Mesendoderm (in vitro differentiated cells): Measurements from ENCODE around the gene ZNF598.

Experiments used
- DNase-seq: peaks from one replicate; pipeline ENCODE4 v3.0.0; 2013
- H2AK5ac ChIP-seq: 2 replicates; pipeline ENCODE4 v1.6.1; 2013; ENCODE audit warnings: low read length, inconsistent platforms
- H2BK120ac ChIP-seq: 2 replicates; pipeline ENCODE4 v1.6.1; 2013; ENCODE audit warnings: low read depth, mild to moderate bottlenecking, low read length, moderate library complexity, mixed read lengths
- H2BK15ac ChIP-seq: replicated peaks from 2 replicates; pipeline ENCODE4 v1.6.1; 2013; ENCODE audit warnings: low read depth, mild to moderate bottlenecking, moderate library complexity
- H2BK5ac ChIP-seq: 2 replicates; pipeline ENCODE4 v1.6.1; 2013; ENCODE audit warnings: low read length, inconsistent platforms
- H3K18ac ChIP-seq: 2 replicates; pipeline ENCODE4 v1.6.1; 2013; ENCODE audit warnings: mild to moderate bottlenecking, low read length, mixed read lengths
- H3K23ac ChIP-seq: one replicate; pipeline ENCODE4 v1.6.1; 2013; ENCODE audit warnings: low read length
- H3K27ac ChIP-seq: 2 replicates; pipeline ENCODE4 v1.5.1; 2013; ENCODE audit warnings: low read depth, mild to moderate bottlenecking, inconsistent platforms, low read length, moderate library complexity
- H3K27me3 ChIP-seq: 2 replicates; pipeline ENCODE4 v1.6.1; 2013; ENCODE audit warnings: low read length, control low read depth, mild to moderate bottlenecking, inconsistent platforms; ENCODE audit not compliant: insufficient read depth, poor library complexity
- H3K36me3 ChIP-seq: 2 replicates; pipeline ENCODE4 v1.6.1; 2013; ENCODE audit warnings: low read length, inconsistent platforms; ENCODE audit not compliant: control insufficient read depth, insufficient read depth
- H3K4ac ChIP-seq: one replicate; pipeline ENCODE4 v1.6.1; 2013; ENCODE audit warnings: low read depth, mild to moderate bottlenecking, low read length, moderate library complexity
- H3K4me1 ChIP-seq: 2 replicates; pipeline ENCODE4 v1.6.1; 2013; ENCODE audit warnings: low read depth, low read length, inconsistent platforms; ENCODE audit not compliant: control insufficient read depth
- H3K4me2 ChIP-seq: 2 replicates; pipeline ENCODE4 v1.6.1; 2013; ENCODE audit warnings: low read length
- H3K4me3 ChIP-seq: 2 replicates; pipeline ENCODE4 v1.5.1; 2013; ENCODE audit warnings: mild to moderate bottlenecking, low read length
- H3K56ac ChIP-seq: one replicate; pipeline ENCODE4 v1.6.1; 2013; ENCODE audit warnings: low read length
- H3K79me1 ChIP-seq: 2 replicates; pipeline ENCODE4 v1.6.1; 2013; ENCODE audit warnings: low read length, inconsistent platforms
- H3K79me2 ChIP-seq: 2 replicates; pipeline ENCODE4 v1.6.1; 2013; ENCODE audit warnings: mild to moderate bottlenecking, low read length; ENCODE audit not compliant: control insufficient read depth, insufficient read depth
- H3K9ac ChIP-seq: 2 replicates; pipeline ENCODE4 v1.6.1; 2013; ENCODE audit warnings: low read length, inconsistent platforms
- H4K5ac ChIP-seq: one replicate; pipeline ENCODE4 v1.6.1; 2013; ENCODE audit warnings: low read length
- H4K8ac ChIP-seq: one replicate; pipeline ENCODE4 v1.6.1; 2013; ENCODE audit warnings: low read depth, mild to moderate bottlenecking, control low read depth, low read length, moderate library complexity
- WGBS: extraction: QIAGEN DNeasy Blood & Tissue Kit; methylation state at CpG from one replicate; pipeline ENCODE4 v1.1.7; 2013; ENCODE audit warnings: low lambda C conversion rate, missing lambda C conversion rate; ENCODE audit not compliant: insufficient coverage; ENCODE audit errors: extremely low coverage; 5-methylcytosine and 5-hydroxymethylcytosine counted together

Gene ZNF598

GRCh38 chr16:2042986-2043666 lies 33.5 kb upstream of the ZNF598 start:
- no peak overlapping the region for H2BK5ac ChIP-seq
- H3K79me2 ChIP-seq, result no peaks in the 10 kb centered on the region
- H3K56ac ChIP-seq, result no peak overlapping the region
- H3K4ac ChIP-seq, result no peak overlapping the region
- H2AK5ac ChIP-seq, result no peak overlapping the region
- no peak overlapping the region for H3K4me3 ChIP-seq
- H3K18ac ChIP-seq, result no peak overlapping the region
- no peak overlapping the region for H4K8ac ChIP-seq
- H3K4me1 ChIP-seq, result peaks cover 2% of the 10 kb centered on the region
- H3K27me3 ChIP-seq, result no peaks in the 10 kb centered on the region
- H3K27ac ChIP-seq, result no peak overlapping the region
- H2BK120ac ChIP-seq, result no peak overlapping the region
- no peak overlapping the region for H3K4me2 ChIP-seq
- WGBS, result no CpG with 5 or more reads among the region's 11 CpGs
- no peak overlapping the region for H3K9ac ChIP-seq
- H2BK15ac ChIP-seq, result no peak overlapping the region
- no peaks in the 10 kb centered on the region for H3K36me3 ChIP-seq
- peaks cover 2% of the 10 kb centered on the region for H3K79me1 ChIP-seq
- H4K5ac ChIP-seq, result no peak overlapping the region
- no peak overlapping the region for H3K23ac ChIP-seq
- DNase-seq, result no peak

GRCh38 chr16:2042171-2042985 lies 32.8 kb upstream of the ZNF598 start:
- H3K4me3 ChIP-seq, result no peak overlapping the region
- no peak overlapping the region for H3K23ac ChIP-seq
- no peak overlapping the region for H4K5ac ChIP-seq
- no peaks in the 10 kb centered on the region for H3K27me3 ChIP-seq
- no peaks in the 10 kb centered on the region for H3K36me3 ChIP-seq
- H2BK120ac ChIP-seq, result no peak overlapping the region
- no peak overlapping the region for H2BK15ac ChIP-seq
- H2AK5ac ChIP-seq, result no peak overlapping the region
- H3K4me2 ChIP-seq, result no peak overlapping the region
- no peak overlapping the region for H3K9ac ChIP-seq
- no peak overlapping the region for H3K27ac ChIP-seq
- no peak overlapping the region for H3K18ac ChIP-seq
- no peak for DNase-seq
- H4K8ac ChIP-seq, result no peak overlapping the region
- H3K79me2 ChIP-seq, result no peaks in the 10 kb centered on the region
- WGBS, result no CpG with 5 or more reads among the region's 22 CpGs
- H3K4me1 ChIP-seq, result peaks cover 2% of the 10 kb centered on the region
- no peak overlapping the region for H3K4ac ChIP-seq
- peaks cover 2% of the 10 kb centered on the region for H3K79me1 ChIP-seq
- H3K56ac ChIP-seq, result no peak overlapping the region
- H2BK5ac ChIP-seq, result no peak overlapping the region

GRCh38 chr16:2040787-2041522 lies 31.3 kb upstream of the ZNF598 start:
- Histone ChIP-seq H3K79me2 (no peaks in the 10 kb centered on the region), H3K4ac (no peak overlapping the region), H4K5ac (no peak overlapping the region), H3K36me3 (no peaks in the 10 kb centered on the region), H2BK5ac (no peak overlapping the region), H2BK15ac (no peak overlapping the region), H3K4me1 (no peaks in the 10 kb centered on the region), H3K79me1 (no peaks in the 10 kb centered on the region), H3K18ac (no peak overlapping the region), H3K9ac (no peak overlapping the region), H2BK120ac (no peak overlapping the region), H3K23ac (no peak overlapping the region), H3K27ac (no peak overlapping the region), H3K4me3 (no peak overlapping the region), H3K27me3 (no peaks in the 10 kb centered on the region), H3K56ac (no peak overlapping the region), H2AK5ac (no peak overlapping the region), H4K8ac (no peak overlapping the region), H3K4me2 (no peak overlapping the region)
- DNase-seq, result no peak
- no CpG with 5 or more reads among the region's 20 CpGs for WGBS

GRCh38 chr16:2040041-2040786 lies 30.6 kb upstream of the ZNF598 start:
- Histone ChIP-seq H2BK5ac (no peak overlapping the region), H3K4me1 (no peaks in the 10 kb centered on the region), H3K4me2 (no peak overlapping the region), H3K36me3 (no peaks in the 10 kb centered on the region), H3K4ac (no peak overlapping the region), H3K4me3 (no peak overlapping the region), H2BK15ac (no peak overlapping the region), H3K56ac (no peak overlapping the region), H3K9ac (no peak overlapping the region), H2BK120ac (no peak overlapping the region), H3K18ac (no peak overlapping the region), H3K27ac (no peak overlapping the region), H3K27me3 (no peaks in the 10 kb centered on the region), H2AK5ac (no peak overlapping the region), H4K5ac (no peak overlapping the region), H4K8ac (no peak overlapping the region), H3K23ac (no peak overlapping the region), H3K79me2 (no peaks in the 10 kb centered on the region), H3K79me1 (no peaks in the 10 kb centered on the region)
- no CpG with 5 or more reads among the region's 24 CpGs for WGBS
- no peak for DNase-seq

- Histone ChIP-seq H3K27me3 (no peaks in the 10 kb centered on the region), H3K23ac (no peak overlapping the region), H3K4me1 (no peaks in the 10 kb centered on the region), H3K4me3 (no peak overlapping the region), H2AK5ac (no peak overlapping the region), H3K27ac (no peak overlapping the region), H3K4ac (no peak overlapping the region), H4K8ac (no peak overlapping the region), H3K18ac (no peak overlapping the region), H3K4me2 (no peak overlapping the region), H2BK5ac (no peak overlapping the region), H2BK120ac (no peak overlapping the region), H3K9ac (no peak overlapping the region), H3K56ac (no peak overlapping the region), H4K5ac (no peak overlapping the region), H3K79me2 (no peaks in the 10 kb centered on the region), H2BK15ac (no peak overlapping the region), H3K79me1 (no peaks in the 10 kb centered on the region), H3K36me3 (no peaks in the 10 kb centered on the region)
- DNase-seq, result no peak
- WGBS, result no CpG with 5 or more reads among the region's 29 CpGs
Measured at GRCh38 chr16:2039274-2040031, 29.8 kb upstream of the ZNF598 start.
